Calu3 (cell line): ENCODE results near the gene PPP1R11. TPM values are rescaled to one million over a fixed set of nuclear protein-coding genes. Genes with fewer than 3 reads are reported as not detected.
A peak's percentile ranks its signal among the peaks of the same experiment; 100 is the strongest.

Source experiments
- Bru-seq: library from RNA; stranded (reverse); fragments of 400-500 nt; gene quantifications from one replicate; lab custom pipeline; 2021; lab: Mats Ljungman, UMichigan
- BruChase-seq, 2 experiments: library from RNA; stranded (reverse); fragments of 400-500 nt; gene quantifications; one replicate each; lab custom pipeline; 2021; lab: Mats Ljungman, UMichigan
- BruUV-seq: library from RNA; stranded (reverse); fragments of 400-500 nt; replicated peaks from 2 replicates; lab custom pipeline; 2021; lab: Mats Ljungman, UMichigan
- CTCF ChIA-PET: fragments of 300-600 bp; sonication (Branson Sonifier 250); formaldehyde crosslinking; loops from one replicate; lab custom pipeline; 2022; ENCODE audit warnings: antibody characterized with exemption; lab: Charles Lee
- DNase-seq: peaks from one replicate; pipeline ENCODE4 v3.0.0; 2022
- H3K27ac Mint-ChIP-seq: one replicate; pipeline ENCODE4 v1.8.0; 2022; ENCODE audit warnings: mixed read lengths; ENCODE audit not compliant: unreplicated experiment
- H3K27me3 Mint-ChIP-seq: one replicate; pipeline ENCODE4 v1.8.0; 2022; ENCODE audit warnings: mixed read lengths; ENCODE audit not compliant: unreplicated experiment
- H3K36me3 Mint-ChIP-seq: one replicate; pipeline ENCODE4 v1.8.0; 2022; ENCODE audit warnings: mild to moderate bottlenecking, moderate library complexity, mixed read lengths; ENCODE audit not compliant: insufficient read depth, unreplicated experiment
- H3K4me1 Mint-ChIP-seq: one replicate; pipeline ENCODE4 v1.8.0; 2022; ENCODE audit warnings: mild to moderate bottlenecking, low read depth, mixed read lengths; ENCODE audit not compliant: unreplicated experiment
- H3K4me3 Mint-ChIP-seq: one replicate; pipeline ENCODE4 v1.8.0; 2022; ENCODE audit warnings: mild to moderate bottlenecking, low read depth, moderate library complexity, mixed read lengths; ENCODE audit not compliant: unreplicated experiment
- H3K9me3 Mint-ChIP-seq: one replicate; pipeline ENCODE4 v1.8.0; 2022; ENCODE audit warnings: low read depth, mixed read lengths; ENCODE audit not compliant: unreplicated experiment
- CTCF ChIP-seq: fragments of 200-600 bp; IDR thresholded peaks from one replicate; pipeline ENCODE4 v1.8.0; 2022; ENCODE audit warnings: antibody characterized with exemption; ENCODE audit not compliant: unreplicated experiment
- intact Hi-C: fragments of 100-400 bp; cut with micrococcal nuclease; formaldehyde crosslinking; loops from one replicate; pipeline ENCODE4 v1.10.0; 2022; ENCODE audit not compliant: unreplicated experiment
- long read RNA-seq: library from polyadenylated mRNA; stranded (forward); transcript quantifications from one replicate; pipeline ENCODE4 v2.0.0, GENCODE V29; 2022
- total RNA-seq: library from RNA; stranded (reverse); gene quantifications from 2 replicates; pipeline ENCODE4 v1.2.3, GENCODE V29; 2022

The PPP1R11 gene, protein sequence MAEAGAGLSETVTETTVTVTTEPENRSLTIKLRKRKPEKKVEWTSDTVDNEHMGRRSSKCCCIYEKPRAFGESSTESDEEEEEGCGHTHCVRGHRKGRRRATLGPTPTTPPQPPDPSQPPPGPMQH
- total RNA-seq (72.8 and 75.2 TPM in 2 replicates), Bru-seq, nascent RNA (percentile 88 among the genes with signal in this experiment), BruChase-seq, experiment 1, labeled RNA remaining after a 6-hour chase (percentile 98 among the genes with signal in this experiment), BruChase-seq, experiment 2, labeled RNA remaining after a 2-hour chase (percentile 97 among the genes with signal in this experiment)
- long read RNA-seq, transcript PPP1R11-205 (3 exons, 1,731 nt), result major isoform, 150 of 171 reads
- long read RNA-seq, partial matches to known transcripts, result 4 of 171 reads
- long read RNA-seq, other reads (novel, unspliced or antisense), result 13 of 171 reads

GRCh38 chr6:30066577-30067459, at the start of gene PPP1R11:
Gene PPP1R11, plus strand, starts transcription at chr6:30067198. Its CDS starts 213 bp downstream, at chr6:30067411.
- CTCF ChIA-PET, result interaction anchor here (1.3 kb wide), 2 partner anchors 25 to 64 kb away, joined by 4 to 6 read pairs; no protein-coding TSS in a partner anchor
- intact Hi-C loops, result loop anchor here (2.0 kb wide), 1 partner anchor 36 kb away; no protein-coding TSS in a partner anchor
- no TSS peak for BruUV-seq
- peak; percentile 98 for DNase-seq
- Mint-ChIP-seq H3K4me1 (peaks cover 42% of the 10 kb centered on the region), H3K27me3 (peaks cover 7% of the 10 kb centered on the region), H3K9me3 (no peaks in the 10 kb centered on the region), H3K27ac (peak within 1 kb of the TSS; percentile 99), H3K4me3 (peak within 1 kb of the TSS; percentile 82), H3K36me3 (peaks cover 42% of the 10 kb centered on the region)
- no peak for TF ChIP-seq CTCF

DNA sequence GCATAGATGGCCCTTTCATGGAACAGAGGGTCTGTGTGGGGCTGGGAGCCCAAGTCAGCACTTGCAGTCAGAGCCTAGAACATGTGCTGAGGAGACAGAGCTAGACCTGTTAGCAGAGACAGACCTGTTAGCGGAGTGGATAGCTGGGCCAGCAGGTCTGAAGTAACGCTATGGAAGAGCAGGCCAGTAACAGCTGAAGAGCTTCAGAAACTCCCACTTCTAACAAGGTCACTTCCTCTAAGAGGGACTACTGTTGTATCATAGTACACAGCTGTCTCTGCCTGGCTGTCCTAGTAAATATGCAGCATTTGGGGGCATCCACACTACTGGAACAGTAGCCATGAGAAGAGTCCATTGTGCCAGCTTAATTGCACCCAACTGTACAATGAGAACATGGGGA, 47.2 kb upstream of the PPP1R11 start:
- intact Hi-C loops, result loop anchor here (10.0 kb wide), 1 partner anchor 285 kb away; no protein-coding TSS in a partner anchor
- Mint-ChIP-seq H3K27ac (no peak overlapping the region), H3K4me3 (no peak overlapping the region), H3K4me1 (no peaks in the 10 kb centered on the region), H3K9me3 (no peaks in the 10 kb centered on the region), H3K36me3 (no peaks in the 10 kb centered on the region), H3K27me3 (no peaks in the 10 kb centered on the region)
- CTCF ChIA-PET, result interaction anchor here (0.6 to 1.2 kb wide), 2 partner anchors 13 to 41 kb away, joined by 3 to 4 read pairs; partner anchors contain the start of gene POLR1H
- DNase-seq, result no peak
- BruUV-seq, result no TSS peak
- no peak for TF ChIP-seq CTCF

- intact Hi-C loops, result no loop called here
- Mint-ChIP-seq H3K27ac (no peak overlapping the region), H3K9me3 (no peaks in the 10 kb centered on the region)
Observed at GRCh38 chr6:30020626-30021025, 46.4 kb upstream of the PPP1R11 start.

More at GRCh38 chr6:30020626-30021025, 46.4 kb upstream of the PPP1R11 start:
- Mint-ChIP-seq H3K27me3 (no peaks in the 10 kb centered on the region), H3K36me3 (no peaks in the 10 kb centered on the region), H3K4me3 (no peak overlapping the region), H3K4me1 (no peaks in the 10 kb centered on the region)
- TF ChIP-seq CTCF, result no peak
- CTCF ChIA-PET, result interaction anchor here (0.6 to 1.2 kb wide), 3 partner anchors 14 to 660 kb away, joined by 3 to 4 read pairs (median 4); partner anchors contain the start of gene POLR1H
- no peak for DNase-seq
- BruUV-seq, result no TSS peak
